HCT116 (cell line): ENCODE results near the gene SHISAL2A. TPM values are rescaled to one million over a fixed set of nuclear protein-coding genes. Genes with fewer than 3 reads are reported as not detected.

ENCODE experiments used
- ATAC-seq: fragments of 200-7000 bp; cut with Tn5 transposase; 2 replicates; pipeline ENCODE4 v1.9.1; 2020; ENCODE audit warnings: mild to moderate bottlenecking, moderate library complexity
- BruUV-seq: library from RNA; stranded (reverse); fragments of 400-500 nt; replicated peaks from 2 replicates; lab custom pipeline; 2021; lab: Mats Ljungman, UMichigan
- CTCF ChIA-PET: fragments of 300-600 bp; sonication (Branson Sonifier 250); formaldehyde crosslinking; loops from one replicate; lab custom pipeline; 2021; ENCODE audit warnings: antibody characterized with exemption; lab: Charles Lee
- POLR2A ChIA-PET: fragments of 300-600, 350-600 bp; sonication (Branson Sonifier 250); formaldehyde crosslinking; loops from one replicate; lab custom pipeline; 2021; ENCODE audit warnings: antibody characterized with exemption; lab: Charles Lee
- RAD21 ChIA-PET, 2 experiments: fragments of 300-600 bp; sonication (Branson Sonifier 250); formaldehyde crosslinking; loops; one replicate each; lab custom pipeline; 2023; ENCODE audit warnings: low total read pairs in 2 of 2; ENCODE audit not compliant: uncharacterized antibody in 2 of 2, unreplicated experiment in 2 of 2, low non-redundant PET in 1 of 2; lab: Charles Lee
- DNase-seq: peaks from one replicate; pipeline ENCODE4 v3.0.0-alpha.2; 2010; ENCODE audit warnings: low read depth, low spot score
- H2AFZ ChIP-seq: fragments of 200-600 bp; shearing (Covaris generic), sonication (generic); 2 replicates; pipeline ENCODE4 v1.6.1; 2017; ENCODE audit warnings: low read depth, mixed run types, mixed read lengths, antibody characterized with exemption, low read length; ENCODE audit not compliant: poor library complexity, severe bottlenecking
- H3K27ac ChIP-seq: 2 replicates; pipeline ENCODE4 v1.5.1; 2012; ENCODE audit warnings: low read depth, low read length
- H3K27me3 ChIP-seq: fragments of 200-600 bp; sonication (generic); 2 replicates; pipeline ENCODE4 v1.6.1; 2016; ENCODE audit warnings: mixed run types, low read length, mixed read lengths; ENCODE audit not compliant: insufficient read depth
- H3K36me3 ChIP-seq, 2 experiments: fragments of 200-500 bp in 1 of 2; fragments of 200-600 bp in 1 of 2; sonication (Bioruptor generic) in 1 of 2; sonication (generic) in 1 of 2; 2 replicates each; pipeline versions ENCODE4 v1.5.1 to v1.6.1; 2014 to 2016; ENCODE audit warnings: low read length in 2 of 2, inconsistent platforms in 1 of 2, mixed read lengths in 1 of 2, mixed run types in 1 of 2; ENCODE audit not compliant: insufficient read depth in 2 of 2, control insufficient read depth in 1 of 2
- H3K4me1 ChIP-seq, 2 experiments: fragments of 200-600 bp in 1 of 2; sonication (generic) in 1 of 2; 2 replicates each; pipeline versions ENCODE4 v1.5.1 to v1.6.1; 2012 to 2017; ENCODE audit warnings: low read length in 2 of 2, inconsistent platforms in 1 of 2, mild to moderate bottlenecking in 1 of 2, mixed read lengths in 1 of 2, mixed run types in 1 of 2, moderate library complexity in 1 of 2; ENCODE audit not compliant: insufficient read depth in 2 of 2, control insufficient read depth in 1 of 2
- H3K4me2 ChIP-seq: fragments of 200-600 bp; sonication (generic); 2 replicates; pipeline ENCODE4 v1.6.1; 2017; ENCODE audit warnings: mixed run types, low read length, mixed read lengths
- H3K4me3 ChIP-seq, 2 experiments: fragments of 200-600 bp in 1 of 2; sonication (generic) in 1 of 2; replicated peaks in 1 of 2; 2 replicates each; pipeline ENCODE4 v1.5.1; 2011 to 2016; ENCODE audit warnings: low read length in 2 of 2, control low read depth in 1 of 2, low read depth in 1 of 2, mild to moderate bottlenecking in 1 of 2, mixed read lengths in 1 of 2, mixed run types in 1 of 2
- H3K79me2 ChIP-seq: fragments of 200-600 bp; sonication (generic); 2 replicates; pipeline ENCODE4 v1.6.1; 2017; ENCODE audit warnings: mild to moderate bottlenecking, mixed run types, low read length, moderate library complexity, mixed read lengths; ENCODE audit not compliant: insufficient read depth
- H3K9ac ChIP-seq: fragments of 200-600 bp; sonication (generic); 2 replicates; pipeline ENCODE4 v1.6.1; 2016; ENCODE audit warnings: low read length, mixed read lengths
- H3K9me2 ChIP-seq: fragments of 200-600 bp; sonication (generic), shearing (Covaris generic); 2 replicates; pipeline ENCODE4 v1.6.1; 2017; ENCODE audit warnings: mixed run types, mild to moderate bottlenecking, moderate library complexity; ENCODE audit not compliant: insufficient read depth
- H3K9me3 ChIP-seq, 2 experiments: fragments of 200-500 bp in 1 of 2; fragments of 200-600 bp in 1 of 2; sonication (Bioruptor generic) in 1 of 2; sonication (generic) in 1 of 2; 2 replicates each; pipeline ENCODE4 v1.6.1; 2014 to 2017; ENCODE audit warnings: low read length in 2 of 2, mixed read lengths in 2 of 2, inconsistent platforms in 1 of 2, low read depth in 1 of 2, mild to moderate bottlenecking in 1 of 2, mixed run types in 1 of 2, moderate library complexity in 1 of 2; ENCODE audit not compliant: control insufficient read depth in 1 of 2, insufficient read depth in 1 of 2
- H4K20me1 ChIP-seq: fragments of 200-600 bp; sonication (generic), shearing (Covaris generic); 2 replicates; pipeline ENCODE4 v1.6.1; 2017; ENCODE audit warnings: mixed run types, mild to moderate bottlenecking, moderate library complexity; ENCODE audit not compliant: insufficient read depth
- EZH2 ChIP-seq: fragments of 200-600 bp; sonication (generic); IDR thresholded peaks from 2 replicates; pipeline ENCODE4 v1.6.1; 2017; ENCODE audit warnings: antibody characterized with exemption, mixed run types
- EZH2phosphoT487 ChIP-seq: fragments of 200-600 bp; IDR thresholded peaks from 2 replicates; pipeline ENCODE4 v1.6.1; 2018; ENCODE audit warnings: antibody characterized with exemption, borderline replicate concordance
- POLR2A ChIP-seq: IDR thresholded peaks from 2 replicates; pipeline ENCODE4 v1.7.0; 2011; ENCODE audit warnings: borderline replicate concordance; ENCODE audit not compliant: insufficient read depth, insufficient read length; ENCODE audit errors: extremely low read depth
- POLR2AphosphoS5 ChIP-seq: IDR thresholded peaks from 2 replicates; pipeline ENCODE4 v1.6.1; 2011; ENCODE audit warnings: mild to moderate bottlenecking, low read depth, low read length, moderate library complexity
- SIN3A ChIP-seq: IDR thresholded peaks from 2 replicates; pipeline ENCODE4 v1.6.1; 2012; ENCODE audit warnings: low read depth
- intact Hi-C: fragments of 100-400 bp; cut with micrococcal nuclease; formaldehyde crosslinking; loops from 2 replicates; pipeline ENCODE4 v1.10.0; 2022
- total RNA-seq: library from RNA; stranded (reverse); gene quantifications from one replicate; pipeline ENCODE4 v1.2.1, GENCODE V29; 2021; ENCODE audit not compliant: unreplicated experiment
- TF ChIP-seq, protein P1 (sequence below): IDR thresholded peaks from 2 replicates; pipeline ENCODE4 v1.6.1; 2012; ENCODE audit warnings: low read depth

SHISAL2A gene
- total RNA-seq, 1 experiment from 2014 or later: not detected

DNA sequence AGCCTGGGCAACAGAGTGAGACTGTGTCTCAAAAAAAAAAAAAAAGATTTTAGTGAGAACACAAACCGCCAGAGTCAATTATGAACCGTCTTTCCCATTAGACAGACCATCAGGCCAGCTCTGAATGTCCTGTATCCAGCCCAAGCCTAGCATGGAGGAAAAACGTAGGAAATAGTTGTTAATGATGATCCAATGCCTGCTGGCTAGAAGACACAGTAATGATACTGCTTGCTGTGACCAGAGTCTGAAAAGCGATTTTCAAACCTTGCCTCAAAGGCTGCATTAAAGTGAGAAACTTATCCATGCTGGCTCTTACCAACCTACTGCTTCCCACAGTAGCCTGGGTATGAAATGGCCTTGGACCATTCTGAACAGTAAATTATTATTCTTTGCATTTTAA lies 48.2 kb downstream of the SHISAL2A start:
- Histone ChIP-seq H2AFZ (no peak overlapping the region), H3K27ac (no peak overlapping the region), H4K20me1 (0 out of 2 replicates have a peak, but pooled peaks cover 3% of the 10 kb centered on the region), H3K9me3 (no peaks in the 10 kb centered on the region), H3K27me3 (no peaks in the 10 kb centered on the region), H3K9me2 (no peaks in the 10 kb centered on the region), H3K4me2 (no peak overlapping the region), H3K4me1 (no peaks in the 10 kb centered on the region), H3K79me2 (no peaks in the 10 kb centered on the region), H3K36me3 (peaks cover 5 to 9% of the 10 kb centered on the region in 2 experiments; a peak in 3 of 4 replicates), H3K9ac (no peak overlapping the region), H3K4me3 (no peak overlapping the region)
- DNase-seq: no peak
- POLR2A ChIA-PET: no interaction called here
- no peak for ATAC-seq
- BruUV-seq: no TSS peak
- intact Hi-C loops: no loop called here
- TF ChIP-seq EZH2: no peak
- CTCF ChIA-PET: no interaction called here
- RAD21 ChIA-PET: no interaction called here

DNA sequence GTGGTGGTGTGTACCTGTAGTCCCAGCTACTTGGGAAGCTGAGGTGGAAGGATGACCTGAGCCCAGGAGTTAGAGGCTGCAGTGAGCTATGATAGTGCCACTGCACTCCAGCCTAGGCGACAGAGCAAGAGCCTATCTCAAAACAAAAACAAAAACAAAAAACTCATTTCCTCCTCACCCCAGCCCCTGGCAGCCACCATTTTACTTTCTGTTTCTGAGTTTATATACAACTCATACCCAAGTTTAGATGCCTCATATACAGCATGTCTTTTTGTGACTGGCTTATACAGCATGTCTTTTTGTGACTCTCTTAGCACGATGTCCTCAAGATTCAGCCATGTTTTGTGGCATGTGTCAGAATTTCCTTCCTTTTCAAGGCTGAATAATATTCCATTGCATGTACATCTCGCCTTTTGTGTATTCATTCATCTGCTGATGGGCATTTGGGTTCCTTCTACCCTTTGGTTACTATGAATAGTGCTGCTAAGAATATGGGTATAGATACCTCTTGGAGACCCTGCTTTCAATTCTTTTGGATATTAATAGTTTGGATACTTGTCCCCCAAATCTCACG lies 50.5 kb downstream of the SHISAL2A start:
- Histone ChIP-seq H4K20me1 (0 out of 2 replicates have a peak, but pooled peaks cover 3% of the 10 kb centered on the region), H3K4me3 (no peak overlapping the region), H3K27me3 (no peaks in the 10 kb centered on the region), H3K4me1 (no peaks in the 10 kb centered on the region), H3K4me2 (no peak overlapping the region), H3K36me3 (peaks cover 19 to 26% of the 10 kb centered on the region in 2 experiments; a peak in 3 of 4 replicates), H2AFZ (no peak overlapping the region), H3K9me2 (no peaks in the 10 kb centered on the region), H3K27ac (no peak overlapping the region), H3K9ac (no peak overlapping the region), H3K79me2 (peaks cover 10% of the 10 kb centered on the region; the same call in 1 of the 2 replicates), H3K9me3 (no peaks in the 10 kb centered on the region)
- POLR2A ChIA-PET: no interaction called here
- RAD21 ChIA-PET: no interaction called here
- intact Hi-C loops: no loop called here
- TF ChIP-seq, protein P1, sequence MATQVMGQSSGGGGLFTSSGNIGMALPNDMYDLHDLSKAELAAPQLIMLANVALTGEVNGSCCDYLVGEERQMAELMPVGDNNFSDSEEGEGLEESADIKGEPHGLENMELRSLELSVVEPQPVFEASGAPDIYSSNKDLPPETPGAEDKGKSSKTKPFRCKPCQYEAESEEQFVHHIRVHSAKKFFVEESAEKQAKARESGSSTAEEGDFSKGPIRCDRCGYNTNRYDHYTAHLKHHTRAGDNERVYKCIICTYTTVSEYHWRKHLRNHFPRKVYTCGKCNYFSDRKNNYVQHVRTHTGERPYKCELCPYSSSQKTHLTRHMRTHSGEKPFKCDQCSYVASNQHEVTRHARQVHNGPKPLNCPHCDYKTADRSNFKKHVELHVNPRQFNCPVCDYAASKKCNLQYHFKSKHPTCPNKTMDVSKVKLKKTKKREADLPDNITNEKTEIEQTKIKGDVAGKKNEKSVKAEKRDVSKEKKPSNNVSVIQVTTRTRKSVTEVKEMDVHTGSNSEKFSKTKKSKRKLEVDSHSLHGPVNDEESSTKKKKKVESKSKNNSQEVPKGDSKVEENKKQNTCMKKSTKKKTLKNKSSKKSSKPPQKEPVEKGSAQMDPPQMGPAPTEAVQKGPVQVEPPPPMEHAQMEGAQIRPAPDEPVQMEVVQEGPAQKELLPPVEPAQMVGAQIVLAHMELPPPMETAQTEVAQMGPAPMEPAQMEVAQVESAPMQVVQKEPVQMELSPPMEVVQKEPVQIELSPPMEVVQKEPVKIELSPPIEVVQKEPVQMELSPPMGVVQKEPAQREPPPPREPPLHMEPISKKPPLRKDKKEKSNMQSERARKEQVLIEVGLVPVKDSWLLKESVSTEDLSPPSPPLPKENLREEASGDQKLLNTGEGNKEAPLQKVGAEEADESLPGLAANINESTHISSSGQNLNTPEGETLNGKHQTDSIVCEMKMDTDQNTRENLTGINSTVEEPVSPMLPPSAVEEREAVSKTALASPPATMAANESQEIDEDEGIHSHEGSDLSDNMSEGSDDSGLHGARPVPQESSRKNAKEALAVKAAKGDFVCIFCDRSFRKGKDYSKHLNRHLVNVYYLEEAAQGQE: no peak
- TF ChIP-seq POLR2AphosphoS5: no peak
- no peak for TF ChIP-seq SIN3A
- TF ChIP-seq POLR2A: no peak
- TF ChIP-seq EZH2phosphoT487: no peak
- CTCF ChIA-PET: interaction anchor here (0.7 kb wide), 1 partner anchor 101 kb away, joined by 4 read pairs; no protein-coding TSS in a partner anchor
- no peak for ATAC-seq
- DNase-seq: no peak
- no TSS peak for BruUV-seq
